Astrocyte (in vitro differentiated cells and primary cell): ENCODE measurements around the gene UBE2F. TPM values are rescaled to one million over a fixed set of nuclear protein-coding genes. Genes with fewer than 3 reads are reported as not detected.

Experiments used
- DNase-seq: peaks from one replicate; pipeline ENCODE4 v3.0.0-alpha.2; 2010; ENCODE audit warnings: low read depth
- FAIRE-seq: peaks from 2 replicates; lab custom pipeline; 2011; peaks lifted over from hg19 to GRCh38; lab: Jason Lieb, UNC
- H2AFZ ChIP-seq: 2 replicates; pipeline ENCODE4 v1.6.0; 2012; ENCODE audit warnings: low read depth, low read length, inconsistent platforms
- H3K27ac ChIP-seq: 2 replicates; pipeline ENCODE4 v1.5.1; 2011; ENCODE audit warnings: low read depth, low read length, inconsistent platforms
- H3K27me3 ChIP-seq: 2 replicates; pipeline ENCODE4 v1.6.0; 2011; ENCODE audit warnings: low read length, inconsistent platforms; ENCODE audit not compliant: insufficient read depth
- H3K36me3 ChIP-seq: 2 replicates; pipeline ENCODE4 v1.5.1; 2011; ENCODE audit warnings: low read length, inconsistent platforms; ENCODE audit not compliant: insufficient read depth
- H3K4me1 ChIP-seq: 2 replicates; pipeline ENCODE4 v1.5.1; 2011; ENCODE audit warnings: low read length, inconsistent platforms; ENCODE audit not compliant: insufficient read depth
- H3K4me2 ChIP-seq: 2 replicates; pipeline ENCODE4 v1.6.0; 2012; ENCODE audit warnings: low read length, inconsistent platforms
- H3K4me3 ChIP-seq: 2 replicates; pipeline ENCODE4 v1.5.1; 2011; ENCODE audit warnings: low read depth, mild to moderate bottlenecking, low read length, inconsistent platforms; ENCODE audit not compliant: insufficient read depth
- H3K79me2 ChIP-seq: 2 replicates; pipeline ENCODE4 v1.6.0; 2012; ENCODE audit warnings: mild to moderate bottlenecking, low read length, inconsistent platforms; ENCODE audit not compliant: insufficient read depth
- H3K9ac ChIP-seq: 2 replicates; pipeline ENCODE4 v1.6.0; 2012; ENCODE audit warnings: mild to moderate bottlenecking, low read length, inconsistent platforms
- H3K9me3 ChIP-seq: 2 replicates; pipeline ENCODE4 v1.5.1; 2012; ENCODE audit warnings: low read depth, mild to moderate bottlenecking, low read length, inconsistent platforms; ENCODE audit not compliant: insufficient read depth
- H4K20me1 ChIP-seq: 2 replicates; pipeline ENCODE4 v1.6.0; 2012; ENCODE audit warnings: low read length, inconsistent platforms; ENCODE audit not compliant: insufficient read depth
- H3K27ac Mint-ChIP-seq: one replicate; pipeline ENCODE4 v1.8.0; 2021; ENCODE audit warnings: mild to moderate bottlenecking, mixed read lengths; ENCODE audit not compliant: unreplicated experiment
- H3K27me3 Mint-ChIP-seq: one replicate; pipeline ENCODE4 v1.8.0; 2021; ENCODE audit warnings: low read depth, mixed read lengths; ENCODE audit not compliant: unreplicated experiment
- H3K36me3 Mint-ChIP-seq: one replicate; pipeline ENCODE4 v1.8.0; 2021; ENCODE audit warnings: low read depth, mixed read lengths; ENCODE audit not compliant: unreplicated experiment
- H3K4me1 Mint-ChIP-seq: one replicate; pipeline ENCODE4 v1.8.0; 2021; ENCODE audit warnings: low read depth, mixed read lengths; ENCODE audit not compliant: unreplicated experiment
- H3K4me3 Mint-ChIP-seq: one replicate; pipeline ENCODE4 v1.8.0; 2021; ENCODE audit warnings: mild to moderate bottlenecking, moderate library complexity, mixed read lengths; ENCODE audit not compliant: unreplicated experiment
- H3K9me3 Mint-ChIP-seq: one replicate; pipeline ENCODE4 v1.8.0; 2021; ENCODE audit warnings: mild to moderate bottlenecking, mixed read lengths; ENCODE audit not compliant: unreplicated experiment
- EZH2 ChIP-seq: IDR thresholded peaks from 2 replicates; pipeline ENCODE4 v1.6.1; 2012; ENCODE audit warnings: mild to moderate bottlenecking, low read length, inconsistent platforms; ENCODE audit not compliant: insufficient read depth
- total RNA-seq: library from RNA; stranded (reverse); gene quantifications from 2 replicates; pipeline ENCODE4 v1.2.1, GENCODE V29; 2021
- TF ChIP-seq, protein P1 (sequence below): IDR thresholded peaks from 2 replicates; pipeline ENCODE4 v1.5.1; 2011; ENCODE audit warnings: low read depth, mild to moderate bottlenecking, inconsistent platforms, low read length, moderate library complexity; ENCODE audit not compliant: insufficient read depth

Gene UBE2F
- total RNA-seq, 1 donor from 2014 or later: 67.1 TPM

DNA sequence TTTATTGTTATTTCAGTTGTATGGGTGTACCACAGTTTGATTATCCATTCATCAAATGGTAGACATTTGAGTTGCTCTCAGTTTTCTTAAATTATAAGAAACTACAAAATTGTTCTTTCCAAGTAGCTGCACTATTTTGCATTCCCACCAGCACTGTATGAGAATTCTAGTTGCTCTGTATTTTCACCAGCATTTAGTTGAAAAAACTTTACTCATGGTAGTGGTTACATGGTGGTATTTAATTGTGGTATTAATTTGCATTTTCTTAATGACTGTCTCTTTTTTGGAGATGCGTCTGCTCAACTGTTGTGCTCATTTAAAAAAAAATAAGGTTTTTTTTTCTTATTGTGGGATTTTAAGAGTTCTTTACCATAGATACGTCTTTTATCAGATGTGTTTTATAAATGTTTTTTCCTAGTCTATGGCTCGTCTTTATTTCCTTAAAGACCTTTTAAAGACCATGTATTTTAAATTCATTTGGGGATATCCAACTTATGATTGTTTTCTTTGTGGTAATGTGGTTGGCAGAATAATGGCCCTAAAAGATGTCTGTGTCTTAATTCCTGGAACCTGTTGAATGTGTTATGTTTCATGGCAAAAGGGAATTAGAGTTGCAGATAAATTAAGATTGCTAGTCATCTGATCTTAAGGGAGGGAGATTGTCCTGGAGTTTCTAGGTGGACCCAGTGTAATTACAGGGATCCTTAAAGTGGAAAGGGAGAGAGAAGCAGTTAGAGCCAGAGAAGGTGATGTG is 37.4 kb downstream of the UBE2F start:
- H3K36me3 Mint-ChIP-seq: peaks cover 21% of the 10 kb centered on the region
- H3K79me2 ChIP-seq: peaks cover 11% of the 10 kb centered on the region
- no peak for FAIRE-seq
- no peak overlapping the region for H3K27ac ChIP-seq
- H3K4me3 Mint-ChIP-seq: no peak overlapping the region
- no peaks in the 10 kb centered on the region for H3K4me1 ChIP-seq
- TF ChIP-seq, protein P1, sequence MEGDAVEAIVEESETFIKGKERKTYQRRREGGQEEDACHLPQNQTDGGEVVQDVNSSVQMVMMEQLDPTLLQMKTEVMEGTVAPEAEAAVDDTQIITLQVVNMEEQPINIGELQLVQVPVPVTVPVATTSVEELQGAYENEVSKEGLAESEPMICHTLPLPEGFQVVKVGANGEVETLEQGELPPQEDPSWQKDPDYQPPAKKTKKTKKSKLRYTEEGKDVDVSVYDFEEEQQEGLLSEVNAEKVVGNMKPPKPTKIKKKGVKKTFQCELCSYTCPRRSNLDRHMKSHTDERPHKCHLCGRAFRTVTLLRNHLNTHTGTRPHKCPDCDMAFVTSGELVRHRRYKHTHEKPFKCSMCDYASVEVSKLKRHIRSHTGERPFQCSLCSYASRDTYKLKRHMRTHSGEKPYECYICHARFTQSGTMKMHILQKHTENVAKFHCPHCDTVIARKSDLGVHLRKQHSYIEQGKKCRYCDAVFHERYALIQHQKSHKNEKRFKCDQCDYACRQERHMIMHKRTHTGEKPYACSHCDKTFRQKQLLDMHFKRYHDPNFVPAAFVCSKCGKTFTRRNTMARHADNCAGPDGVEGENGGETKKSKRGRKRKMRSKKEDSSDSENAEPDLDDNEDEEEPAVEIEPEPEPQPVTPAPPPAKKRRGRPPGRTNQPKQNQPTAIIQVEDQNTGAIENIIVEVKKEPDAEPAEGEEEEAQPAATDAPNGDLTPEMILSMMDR: no peak
- no peak for TF ChIP-seq EZH2
- H3K27me3 ChIP-seq: no peaks in the 10 kb centered on the region
- no peak for DNase-seq
- H3K27ac Mint-ChIP-seq: no peak overlapping the region
- H3K9me3 ChIP-seq: no peaks in the 10 kb centered on the region
- no peaks in the 10 kb centered on the region for H3K27me3 Mint-ChIP-seq
- H3K36me3 ChIP-seq: peaks cover 2% of the 10 kb centered on the region
- H2AFZ ChIP-seq: no peak overlapping the region
- no peak overlapping the region for H3K4me3 ChIP-seq
- H3K4me2 ChIP-seq: no peak overlapping the region
- peaks cover 36% of the 10 kb centered on the region for H4K20me1 ChIP-seq
- H3K4me1 Mint-ChIP-seq: no peaks in the 10 kb centered on the region
- no peak overlapping the region for H3K9ac ChIP-seq
- H3K9me3 Mint-ChIP-seq: peaks cover 3% of the 10 kb centered on the region

DNA sequence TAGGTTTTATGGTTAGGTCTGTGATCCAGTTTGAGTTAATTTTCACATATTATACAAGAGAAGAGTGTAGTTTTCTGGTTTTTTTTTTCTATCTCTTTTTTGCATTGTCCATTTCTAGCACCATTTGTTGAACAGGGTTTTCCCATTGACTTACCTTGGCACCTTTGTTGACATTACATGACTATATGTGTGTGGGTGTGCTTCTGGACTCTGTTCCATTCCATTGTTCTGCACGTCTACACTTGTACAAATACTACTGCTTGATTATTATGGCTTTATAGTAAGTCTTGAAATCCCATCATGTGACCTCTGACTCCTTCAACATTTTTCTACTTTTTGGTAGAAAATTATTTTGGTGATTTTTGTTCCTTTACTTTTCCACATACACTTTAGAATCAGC is 38.7 kb downstream of the UBE2F start:
- Mint-ChIP-seq H3K27me3 (no peaks in the 10 kb centered on the region), H3K4me1 (no peaks in the 10 kb centered on the region), H3K4me3 (no peak overlapping the region), H3K36me3 (peaks cover 18% of the 10 kb centered on the region), H3K27ac (no peak overlapping the region), H3K9me3 (no peaks in the 10 kb centered on the region)
- Histone ChIP-seq H3K27ac (no peak overlapping the region), H3K79me2 (peaks cover 12% of the 10 kb centered on the region), H3K9ac (no peak overlapping the region), H3K4me2 (no peak overlapping the region), H2AFZ (no peak overlapping the region), H3K27me3 (no peaks in the 10 kb centered on the region), H3K4me3 (no peak overlapping the region), H3K36me3 (peaks cover 2% of the 10 kb centered on the region), H4K20me1 (peaks cover 49% of the 10 kb centered on the region), H3K4me1 (no peaks in the 10 kb centered on the region), H3K9me3 (no peaks in the 10 kb centered on the region)
- no peak for DNase-seq
- FAIRE-seq: no peak
- TF ChIP-seq, protein P1: no peak
- no peak for TF ChIP-seq EZH2

DNA sequence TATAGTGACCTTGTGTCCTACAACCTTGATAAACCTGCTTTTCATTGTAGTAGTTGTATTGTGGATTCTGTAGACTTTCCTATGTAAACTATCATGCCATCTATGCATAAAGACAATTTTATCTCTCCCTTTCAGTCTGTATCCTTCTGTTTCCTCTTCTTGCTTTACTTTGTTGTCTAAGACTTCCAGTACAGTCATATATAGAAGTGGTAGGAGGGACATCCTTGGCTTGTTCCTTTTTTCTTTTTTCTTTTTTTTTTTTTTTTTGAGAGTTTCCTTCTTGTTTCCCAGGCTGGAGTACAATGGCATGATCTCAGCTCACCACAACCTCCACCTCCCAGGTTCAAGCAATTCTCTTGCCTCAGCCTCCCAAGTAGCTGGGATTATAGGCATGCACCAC is 39.7 kb downstream of the UBE2F start:
- Histone ChIP-seq H3K4me3 (no peak overlapping the region), H3K27me3 (no peaks in the 10 kb centered on the region), H3K79me2 (peaks cover 19% of the 10 kb centered on the region), H3K9ac (no peak overlapping the region), H4K20me1 (peaks cover 54% of the 10 kb centered on the region), H3K4me2 (no peak overlapping the region), H3K27ac (no peak overlapping the region), H3K36me3 (peaks cover 2% of the 10 kb centered on the region), H3K9me3 (no peaks in the 10 kb centered on the region), H2AFZ (no peak overlapping the region), H3K4me1 (no peaks in the 10 kb centered on the region)
- no peaks in the 10 kb centered on the region for H3K4me1 Mint-ChIP-seq
- TF ChIP-seq, protein P1: no peak
- TF ChIP-seq EZH2: no peak
- H3K4me3 Mint-ChIP-seq: no peak overlapping the region
- H3K9me3 Mint-ChIP-seq: no peaks in the 10 kb centered on the region
- peaks cover 18% of the 10 kb centered on the region for H3K36me3 Mint-ChIP-seq
- no peaks in the 10 kb centered on the region for H3K27me3 Mint-ChIP-seq
- no peak overlapping the region for H3K27ac Mint-ChIP-seq
- DNase-seq (no peak), FAIRE-seq (no peak)
